Esophagus squamous epithelium (tissue), 4 donors: ENCODE measurements around the gene ACTL6A.

Experiments used
- POLR2A ChIP-seq, 4 donors: fragments of 450-650 bp; IDR thresholded peaks; one replicate each; pipeline ENCODE4 v1.6.1; 2017; ENCODE audit warnings: antibody characterized with exemption in 4 of 4, mild to moderate bottlenecking in 4 of 4, moderate library complexity in 3 of 4
- TF ChIP-seq, protein P1 (sequence below), 6 experiments: fragments of 450-650 bp in 4 of 6; fragments of 200-600 bp in 2 of 6; sonication (generic) in 2 of 6; IDR thresholded peaks; one replicate each; pipeline ENCODE4 v1.5.1; 2016 to 2019; ENCODE audit warnings: antibody characterized with exemption in 6 of 6, mild to moderate bottlenecking in 4 of 6, moderate library complexity in 4 of 6

GRCh38 chr3:179622023-179622422 is 59.3 kb downstream of the ACTL6A start:
- TF ChIP-seq, protein P1, sequence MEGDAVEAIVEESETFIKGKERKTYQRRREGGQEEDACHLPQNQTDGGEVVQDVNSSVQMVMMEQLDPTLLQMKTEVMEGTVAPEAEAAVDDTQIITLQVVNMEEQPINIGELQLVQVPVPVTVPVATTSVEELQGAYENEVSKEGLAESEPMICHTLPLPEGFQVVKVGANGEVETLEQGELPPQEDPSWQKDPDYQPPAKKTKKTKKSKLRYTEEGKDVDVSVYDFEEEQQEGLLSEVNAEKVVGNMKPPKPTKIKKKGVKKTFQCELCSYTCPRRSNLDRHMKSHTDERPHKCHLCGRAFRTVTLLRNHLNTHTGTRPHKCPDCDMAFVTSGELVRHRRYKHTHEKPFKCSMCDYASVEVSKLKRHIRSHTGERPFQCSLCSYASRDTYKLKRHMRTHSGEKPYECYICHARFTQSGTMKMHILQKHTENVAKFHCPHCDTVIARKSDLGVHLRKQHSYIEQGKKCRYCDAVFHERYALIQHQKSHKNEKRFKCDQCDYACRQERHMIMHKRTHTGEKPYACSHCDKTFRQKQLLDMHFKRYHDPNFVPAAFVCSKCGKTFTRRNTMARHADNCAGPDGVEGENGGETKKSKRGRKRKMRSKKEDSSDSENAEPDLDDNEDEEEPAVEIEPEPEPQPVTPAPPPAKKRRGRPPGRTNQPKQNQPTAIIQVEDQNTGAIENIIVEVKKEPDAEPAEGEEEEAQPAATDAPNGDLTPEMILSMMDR (IDR thresholded peaks at IDR 0.05): no peak
- TF ChIP-seq POLR2A (IDR thresholded peaks at IDR 0.05): no peak
